Ureter (tissue), 1 donor: ENCODE results near the gene MTA1. TPM values are rescaled to one million over a fixed set of nuclear protein-coding genes. Genes with fewer than 3 reads are reported as not detected.

Experiments
- DNase-seq: peaks from one replicate; pipeline ENCODE4 v3.0.0-alpha.2; 2020; ENCODE audit warnings: low spot score
- total RNA-seq: library from RNA; stranded (reverse); gene quantifications from one replicate; pipeline ENCODE4 v1.2.4, GENCODE V29; 2023
- donor health status: DM: yes; HTN: yes; CAD: no.

MTA1 gene
- total RNA-seq, 1 donor from 2014 or later, result 169 TPM

- DNase-seq, result no peak
Observed at GRCh38 chr14:105408592-105408991, 11.0 kb upstream of the MTA1 start.

- DNase-seq, result no peak
Observed at GRCh38 chr14:105409364-105409763, 10.3 kb upstream of the MTA1 start.

GRCh38 chr14:105410642-105411016 is 9.0 kb upstream of the MTA1 start:
- no peak for DNase-seq

- DNase-seq, result no peak
Observed at GRCh38 chr14:105411017-105411941, 8.3 kb upstream of the MTA1 start.

- no peak for DNase-seq
Observed at GRCh38 chr14:105411985-105412770, 7.4 kb upstream of the MTA1 start.

GRCh38 chr14:105412771-105413543 is 6.7 kb upstream of the MTA1 start:
- DNase-seq, result no peak

GRCh38 chr14:105413544-105413886 is 6.1 kb upstream of the MTA1 start:
- no peak for DNase-seq

GRCh38 chr14:105414456-105415371 is 4.9 kb upstream of the MTA1 start:
- no peak for DNase-seq

GRCh38 chr14:105415481-105416428 is 3.9 kb upstream of the MTA1 start:
- DNase-seq, result no peak

GRCh38 chr14:105416671-105417070 is 3.0 kb upstream of the MTA1 start:
- DNase-seq, result no peak

GRCh38 chr14:105417690-105418121 is 1.9 kb upstream of the MTA1 start:
- no peak for DNase-seq

GRCh38 chr14:105418269-105419194 is 1.1 kb upstream of the MTA1 start:
- DNase-seq, result no peak

GRCh38 chr14:105420101-105420973 is 710 bp downstream of the MTA1 start:
- DNase-seq, result no peak

GRCh38 chr14:105420974-105421674 is 1.5 kb downstream of the MTA1 start:
- DNase-seq, result no peak

- no peak for DNase-seq
Observed at GRCh38 chr14:105421723-105422615, 2.3 kb downstream of the MTA1 start.
